Stimulated activated CD8-positive, alpha-beta memory T cell treated with anti-CD3 and anti-CD28 coated beads, Interleukin-7, amount 100 ng/mL, for 24 hours (primary cell): Measurements from ENCODE around the gene HELZ.
A peak's percentile ranks its signal among the peaks of the same experiment; 100 is the strongest.
"Not testable (repeated sequence)": the region's sequence is repeated elsewhere in the genome, so short reads cannot be mapped to it uniquely, and the experiment has no call there.

Experiments
- DNase-seq: peaks from one replicate; pipeline ENCODE4 v3.0.0-alpha.2; 2020; ENCODE audit warnings: low read depth

HELZ gene, protein sequence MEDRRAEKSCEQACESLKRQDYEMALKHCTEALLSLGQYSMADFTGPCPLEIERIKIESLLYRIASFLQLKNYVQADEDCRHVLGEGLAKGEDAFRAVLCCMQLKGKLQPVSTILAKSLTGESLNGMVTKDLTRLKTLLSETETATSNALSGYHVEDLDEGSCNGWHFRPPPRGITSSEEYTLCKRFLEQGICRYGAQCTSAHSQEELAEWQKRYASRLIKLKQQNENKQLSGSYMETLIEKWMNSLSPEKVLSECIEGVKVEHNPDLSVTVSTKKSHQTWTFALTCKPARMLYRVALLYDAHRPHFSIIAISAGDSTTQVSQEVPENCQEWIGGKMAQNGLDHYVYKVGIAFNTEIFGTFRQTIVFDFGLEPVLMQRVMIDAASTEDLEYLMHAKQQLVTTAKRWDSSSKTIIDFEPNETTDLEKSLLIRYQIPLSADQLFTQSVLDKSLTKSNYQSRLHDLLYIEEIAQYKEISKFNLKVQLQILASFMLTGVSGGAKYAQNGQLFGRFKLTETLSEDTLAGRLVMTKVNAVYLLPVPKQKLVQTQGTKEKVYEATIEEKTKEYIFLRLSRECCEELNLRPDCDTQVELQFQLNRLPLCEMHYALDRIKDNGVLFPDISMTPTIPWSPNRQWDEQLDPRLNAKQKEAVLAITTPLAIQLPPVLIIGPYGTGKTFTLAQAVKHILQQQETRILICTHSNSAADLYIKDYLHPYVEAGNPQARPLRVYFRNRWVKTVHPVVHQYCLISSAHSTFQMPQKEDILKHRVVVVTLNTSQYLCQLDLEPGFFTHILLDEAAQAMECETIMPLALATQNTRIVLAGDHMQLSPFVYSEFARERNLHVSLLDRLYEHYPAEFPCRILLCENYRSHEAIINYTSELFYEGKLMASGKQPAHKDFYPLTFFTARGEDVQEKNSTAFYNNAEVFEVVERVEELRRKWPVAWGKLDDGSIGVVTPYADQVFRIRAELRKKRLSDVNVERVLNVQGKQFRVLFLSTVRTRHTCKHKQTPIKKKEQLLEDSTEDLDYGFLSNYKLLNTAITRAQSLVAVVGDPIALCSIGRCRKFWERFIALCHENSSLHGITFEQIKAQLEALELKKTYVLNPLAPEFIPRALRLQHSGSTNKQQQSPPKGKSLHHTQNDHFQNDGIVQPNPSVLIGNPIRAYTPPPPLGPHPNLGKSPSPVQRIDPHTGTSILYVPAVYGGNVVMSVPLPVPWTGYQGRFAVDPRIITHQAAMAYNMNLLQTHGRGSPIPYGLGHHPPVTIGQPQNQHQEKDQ (N-terminal part only)

DNA sequence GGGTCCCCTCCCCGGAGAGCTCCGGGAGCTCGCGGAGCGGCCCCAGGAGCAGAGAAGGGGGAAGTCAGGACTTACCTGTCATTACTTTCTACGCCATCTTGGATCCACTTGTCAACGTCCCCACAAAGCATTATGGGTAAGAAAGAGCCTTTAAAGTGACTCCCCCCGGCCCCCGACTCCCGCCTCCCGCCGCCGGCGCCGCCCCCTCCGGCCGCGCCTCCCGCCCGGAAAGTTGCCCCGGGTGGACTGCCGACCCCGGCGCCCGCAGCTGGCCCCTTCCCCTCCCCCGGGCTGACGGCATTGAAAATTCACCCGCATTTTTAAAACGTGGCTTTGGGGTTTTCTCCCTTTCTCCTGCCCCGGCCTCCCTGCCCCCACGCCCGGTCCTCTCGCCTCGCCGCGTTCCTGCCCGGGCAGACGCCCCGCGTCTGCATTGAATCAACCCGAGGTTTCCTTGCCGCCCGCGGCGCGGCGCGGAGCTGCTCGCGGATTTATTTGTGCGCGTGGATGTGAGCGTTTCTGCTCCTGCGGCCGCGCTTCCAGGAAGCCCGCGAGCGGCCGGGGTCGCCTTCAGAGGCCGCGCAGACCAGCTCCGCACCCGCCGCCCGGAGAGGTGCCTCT, at the start of gene HELZ:
TSS of gene HELZ (minus strand) at position 124 of the 621 bp plus-strand sequence. CDS start 26,392 bp downstream, outside the sequence.
- peak; percentile 51 for DNase-seq

DNA sequence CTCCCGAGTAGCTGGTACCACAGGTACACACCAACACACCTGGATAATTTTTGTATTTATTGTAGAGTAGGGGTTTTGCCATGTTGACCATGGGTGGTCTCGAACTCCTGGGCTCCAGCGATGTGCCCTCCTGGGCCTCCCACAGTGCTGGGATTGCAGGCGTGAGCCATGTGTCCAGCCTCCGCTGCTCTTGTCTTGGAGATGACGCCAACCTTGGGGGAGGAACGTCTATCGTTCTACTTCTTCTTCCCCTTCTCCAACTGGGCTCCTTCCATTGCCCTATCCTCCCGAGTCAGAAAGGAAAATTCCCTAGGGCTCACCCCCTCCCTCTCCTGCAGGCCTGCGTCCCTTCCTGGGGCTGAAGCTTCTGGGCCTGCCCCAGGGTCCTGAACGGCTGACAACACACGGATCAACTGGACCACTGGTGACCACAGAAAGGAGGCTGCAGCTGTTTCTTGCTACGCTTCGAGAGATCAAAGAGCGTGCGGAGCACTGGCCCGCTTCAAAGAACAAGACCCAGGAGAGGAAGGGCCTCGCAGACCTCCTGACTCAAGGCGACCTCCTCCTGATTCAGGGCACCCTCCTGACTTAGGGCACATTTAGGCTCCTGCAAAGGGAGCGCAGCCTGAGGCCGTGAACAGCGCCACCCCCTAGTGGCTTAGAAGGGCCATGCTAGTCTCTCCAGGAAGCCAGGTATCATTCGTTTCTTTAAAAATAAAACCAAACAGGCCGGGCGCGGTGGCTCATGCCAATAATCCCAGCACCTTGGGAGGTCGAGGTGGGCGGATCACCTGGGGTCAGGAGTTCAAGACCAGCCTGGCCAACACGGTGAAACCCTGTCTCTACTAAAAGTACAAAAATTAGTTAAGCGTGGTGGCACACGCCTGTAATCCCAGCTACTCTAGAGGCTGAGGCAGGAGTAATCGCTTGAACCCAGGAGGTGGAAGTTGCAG, 48.5 kb upstream of the HELZ start:
- peak; percentile 28 for DNase-seq

DNA sequence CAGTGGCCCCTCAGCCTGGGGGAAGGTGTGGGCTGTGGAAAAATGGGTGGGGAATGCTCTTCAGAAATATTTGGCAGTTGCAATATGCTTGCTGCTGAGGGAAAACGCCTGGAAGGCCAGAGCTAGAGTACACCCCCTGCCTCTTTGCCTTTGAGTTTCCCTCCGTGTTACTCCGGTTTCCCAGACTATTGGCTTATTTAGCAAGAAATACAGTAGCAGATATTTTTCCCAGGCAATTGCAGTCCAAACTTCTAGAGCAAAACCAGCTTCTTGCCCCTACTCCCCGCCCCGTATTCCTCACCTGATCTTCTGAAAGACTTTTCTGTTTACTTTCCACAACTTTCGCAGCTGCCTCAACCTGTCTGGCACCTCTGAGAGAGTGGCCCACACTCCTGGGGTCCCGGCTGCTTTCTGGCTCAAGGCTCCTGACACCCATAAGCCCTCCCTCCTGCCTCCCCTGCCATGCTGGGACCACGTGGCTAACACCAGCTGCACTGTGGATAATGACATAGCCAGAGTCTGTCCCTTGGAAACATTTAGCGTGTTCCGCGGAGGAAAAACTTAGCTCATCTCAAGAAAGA, 45.8 kb upstream of the HELZ start:
- DNase-seq: no peak

DNA sequence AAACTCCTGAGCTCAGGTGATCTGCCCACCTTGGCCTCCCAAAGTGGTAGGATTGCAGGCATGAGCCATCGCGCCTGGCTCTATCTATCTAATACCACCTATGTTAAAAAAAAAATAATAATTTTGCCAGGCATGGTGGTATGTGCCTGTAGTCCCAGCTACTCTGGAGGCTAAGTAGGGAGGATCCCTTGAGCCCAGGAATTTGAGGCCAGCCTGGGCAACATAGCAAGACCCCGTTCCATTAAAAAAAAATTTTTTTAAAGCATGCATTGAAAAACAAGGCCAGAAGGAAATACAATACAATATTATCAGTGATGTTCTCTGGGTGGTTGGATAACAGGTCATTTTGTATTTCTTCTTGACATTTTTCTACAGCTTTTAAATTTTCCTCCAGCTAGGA, 45.2 kb upstream of the HELZ start:
- DNase-seq: no peak

DNA sequence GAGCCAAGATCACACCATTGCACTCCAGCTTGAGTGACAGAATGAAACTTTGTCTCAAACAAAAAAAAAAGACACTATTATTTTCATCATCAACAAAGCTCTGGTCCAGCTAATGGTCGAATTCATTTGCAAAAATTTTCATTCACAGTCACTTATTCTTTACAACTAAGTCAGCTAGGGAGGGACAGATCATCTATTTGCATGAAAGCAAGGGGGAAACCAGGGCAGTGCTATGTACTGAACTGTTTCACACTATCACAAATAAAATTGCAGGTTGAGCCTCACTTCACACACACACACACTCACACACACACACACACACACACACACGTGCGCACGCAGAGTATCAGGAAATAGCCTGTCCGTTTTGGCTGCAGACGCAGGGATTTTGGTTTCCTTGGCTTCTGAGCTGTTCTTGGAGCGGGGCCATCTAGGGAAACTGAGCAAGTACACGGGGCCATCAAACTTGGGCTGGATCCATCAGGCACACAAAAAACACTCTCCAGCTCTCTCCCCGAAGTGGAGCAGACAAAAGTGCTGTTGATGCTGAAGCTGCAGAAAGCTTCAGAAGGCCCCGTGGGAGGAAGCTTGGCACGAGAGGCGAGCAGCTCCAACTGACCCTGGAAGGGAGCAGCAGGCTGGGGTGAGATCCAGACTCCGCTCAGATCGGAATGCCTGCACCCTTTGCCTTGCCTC, 44.3 kb upstream of the HELZ start:
- DNase-seq: no peak

DNA sequence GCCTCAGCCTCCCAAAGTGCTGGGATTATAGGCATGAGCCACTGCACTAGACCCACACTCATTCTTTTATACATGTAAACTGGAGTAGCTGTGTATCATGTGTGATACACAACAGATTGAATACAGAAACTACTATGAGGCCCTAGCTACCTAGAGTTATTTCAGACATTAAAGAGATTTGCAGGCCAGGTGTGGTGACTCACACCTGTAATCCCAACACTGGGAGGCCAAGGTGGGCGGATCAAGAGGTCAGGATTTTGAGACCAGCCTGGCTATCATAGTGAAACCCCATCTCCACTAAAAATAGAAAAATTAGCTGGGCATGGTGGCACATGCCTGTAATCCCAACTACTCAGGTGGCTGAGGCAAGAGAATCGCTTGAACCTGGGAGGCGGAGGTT, 41.8 kb upstream of the HELZ start:
- DNase-seq: not testable (repeated sequence)

DNA sequence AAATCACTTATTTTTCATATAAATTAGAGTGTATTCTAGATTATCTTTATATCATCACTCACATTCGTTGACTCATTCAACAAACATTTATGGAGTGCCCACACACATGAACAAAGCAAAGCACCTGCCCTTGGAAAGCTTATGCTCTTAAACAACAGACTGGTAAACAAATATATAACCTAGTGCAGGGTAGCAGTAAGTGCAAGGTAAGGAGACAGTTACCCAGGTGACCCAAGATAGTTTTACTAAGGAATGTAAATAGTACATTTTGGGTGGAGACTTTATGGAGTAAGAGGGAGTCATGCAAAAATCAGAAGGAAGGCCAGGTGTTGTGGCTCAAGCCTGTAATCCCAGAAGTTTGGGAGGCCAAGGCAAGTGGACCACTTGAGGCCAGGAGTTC, 40.4 kb upstream of the HELZ start:
- no peak for DNase-seq

DNA sequence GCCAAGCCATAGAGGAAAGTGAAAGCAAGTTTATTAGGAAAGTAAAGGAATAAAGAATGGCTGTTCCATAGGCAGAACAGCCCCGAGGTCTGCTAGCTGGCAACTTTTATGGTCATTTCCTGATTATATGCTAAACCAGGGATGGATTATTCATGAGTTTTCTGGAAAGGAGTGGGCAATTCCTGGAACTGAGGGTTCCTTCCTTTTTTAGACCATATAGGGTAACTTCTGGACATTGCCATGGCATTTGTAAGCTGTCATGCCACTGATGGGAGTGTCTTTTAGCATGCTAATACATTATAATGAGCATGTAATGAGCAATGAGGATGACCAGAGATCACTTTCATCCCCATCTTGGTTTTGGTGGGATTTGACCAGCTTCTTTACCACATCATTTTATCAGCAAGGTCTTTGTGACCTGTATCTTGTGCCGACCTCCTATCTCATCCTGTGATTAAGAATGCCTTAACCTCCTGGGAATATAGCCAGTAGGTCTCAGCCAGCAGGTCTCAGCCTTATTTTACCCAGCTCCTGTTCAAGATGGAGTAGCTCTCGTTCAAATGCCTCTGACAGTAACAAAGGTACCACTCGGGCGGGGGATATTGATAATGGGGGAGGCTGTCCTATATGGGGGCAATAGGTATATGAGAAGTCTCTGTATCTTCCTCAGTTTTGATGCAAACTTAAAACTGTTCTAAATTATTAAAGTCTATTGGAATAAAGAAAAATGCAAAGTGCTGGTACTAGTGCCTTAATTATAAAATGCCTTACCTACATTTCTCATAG, 38.9 kb upstream of the HELZ start:
- DNase-seq: no peak

DNA sequence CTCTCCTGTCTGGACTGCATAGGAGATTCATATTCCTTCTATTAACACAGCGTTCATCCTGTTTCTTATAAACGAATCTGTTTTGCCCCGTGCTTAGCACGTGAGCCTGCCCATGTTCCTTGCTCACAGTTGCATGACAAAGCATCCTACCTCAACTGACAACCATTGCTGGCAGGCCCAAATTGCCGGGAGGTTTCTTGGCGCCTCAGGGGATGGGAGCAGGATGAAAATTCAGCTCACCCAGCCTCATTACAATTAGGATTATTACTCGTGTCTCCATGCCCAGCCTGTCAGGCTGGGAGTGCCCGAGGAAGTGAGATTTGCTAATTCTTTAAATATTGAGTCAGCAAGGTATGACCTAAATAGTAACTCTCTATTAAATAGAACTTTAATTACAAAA, 36.7 kb upstream of the HELZ start:
- no peak for DNase-seq

DNA sequence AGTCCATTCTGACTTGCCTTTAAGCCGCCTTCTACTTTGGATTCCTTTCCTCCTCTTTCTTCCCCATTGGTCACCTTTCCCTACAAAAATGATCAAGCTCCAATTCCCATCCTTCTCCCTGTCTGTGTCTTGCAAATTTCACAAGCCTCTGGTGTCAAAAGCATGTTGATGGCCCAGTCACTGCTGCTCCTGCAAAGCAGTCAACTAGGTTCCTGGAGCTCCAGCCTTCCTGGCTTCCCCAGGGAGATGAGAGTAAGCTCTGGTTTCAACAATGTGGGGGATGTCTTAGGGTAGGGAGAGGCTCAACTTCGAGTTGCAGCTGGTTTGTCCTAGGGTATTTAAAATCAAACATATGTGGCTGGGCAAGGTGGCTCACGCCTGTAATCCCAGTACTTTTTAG, 36.1 kb upstream of the HELZ start:
- DNase-seq: no peak

DNA sequence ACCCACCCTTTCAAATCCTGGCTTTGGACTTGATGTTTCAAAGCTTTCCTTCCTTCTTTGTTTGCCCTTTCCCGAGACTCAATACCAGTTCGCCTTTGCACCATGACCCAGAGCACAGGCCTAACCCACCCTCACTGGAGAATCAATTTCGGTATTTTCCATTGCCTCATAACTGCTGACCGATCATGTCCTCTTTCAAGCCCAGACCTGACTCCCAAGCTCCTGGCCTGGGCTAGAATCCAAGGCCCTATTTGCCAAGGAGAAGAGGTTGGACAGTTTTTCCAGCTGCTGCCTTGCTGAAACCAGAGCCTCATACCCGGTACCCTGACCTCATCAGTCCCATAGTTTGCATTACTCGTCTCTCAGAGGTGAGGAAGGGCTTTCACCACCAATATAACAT, 35.3 kb upstream of the HELZ start:
- no peak for DNase-seq

DNA sequence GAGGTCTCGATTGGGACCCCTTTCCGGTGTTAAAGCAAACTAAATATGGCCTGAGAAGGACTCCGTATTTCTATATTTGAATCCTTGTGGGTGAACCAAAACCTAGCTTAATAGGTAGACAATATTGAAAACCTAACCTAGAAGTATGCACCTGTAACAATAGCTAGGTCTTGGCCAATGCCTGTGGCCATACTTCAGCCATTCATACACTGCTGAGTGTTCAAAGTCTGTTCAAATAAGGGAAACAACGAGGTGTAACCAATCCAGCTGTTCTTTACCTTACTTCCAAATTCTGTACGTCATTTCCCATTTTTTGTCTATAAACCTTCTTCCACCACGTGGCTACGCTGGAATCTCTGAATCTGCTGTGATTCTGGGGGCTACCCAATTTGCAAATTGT, 34.1 kb upstream of the HELZ start:
- no peak for DNase-seq

DNA sequence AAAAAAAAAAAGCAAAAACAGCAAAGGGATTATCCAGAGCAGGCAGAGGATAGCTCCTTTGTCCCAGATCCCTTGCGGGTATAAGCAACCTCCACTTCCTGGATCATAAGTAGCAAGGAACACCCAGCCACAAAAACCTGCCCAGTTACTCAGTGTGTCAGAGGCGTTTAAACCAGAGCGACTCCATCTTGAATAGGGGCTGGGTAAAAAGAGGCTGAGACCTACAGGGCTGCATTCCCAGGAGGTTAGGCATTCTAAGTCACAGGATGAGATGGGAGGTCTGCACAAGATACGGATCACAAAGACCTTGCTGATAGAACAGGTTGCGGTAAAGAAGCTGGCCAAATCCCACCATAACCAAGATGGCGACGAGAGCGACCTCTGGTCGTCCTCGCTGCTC, 33.4 kb upstream of the HELZ start:
- DNase-seq: no peak

DNA sequence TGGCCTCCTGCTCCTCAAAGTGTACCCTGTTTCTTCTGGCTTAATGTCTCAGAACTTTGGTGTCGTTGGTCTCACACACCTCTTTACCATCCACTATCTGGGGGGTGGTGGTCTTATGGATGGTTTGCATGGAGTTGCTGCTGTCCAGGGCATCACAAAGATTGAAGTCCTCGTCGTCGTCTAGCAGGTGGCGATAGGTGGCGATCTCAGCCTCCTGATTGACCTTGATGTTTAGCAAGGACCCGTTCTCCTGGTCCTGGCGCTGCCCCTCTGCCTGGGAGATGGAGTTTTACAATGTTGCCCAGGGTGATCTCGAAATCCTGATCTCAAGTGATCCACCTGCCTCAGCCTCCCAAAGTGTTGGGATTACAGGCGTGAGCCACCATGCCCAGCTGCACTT, 31.1 kb upstream of the HELZ start:
- no peak for DNase-seq

DNA sequence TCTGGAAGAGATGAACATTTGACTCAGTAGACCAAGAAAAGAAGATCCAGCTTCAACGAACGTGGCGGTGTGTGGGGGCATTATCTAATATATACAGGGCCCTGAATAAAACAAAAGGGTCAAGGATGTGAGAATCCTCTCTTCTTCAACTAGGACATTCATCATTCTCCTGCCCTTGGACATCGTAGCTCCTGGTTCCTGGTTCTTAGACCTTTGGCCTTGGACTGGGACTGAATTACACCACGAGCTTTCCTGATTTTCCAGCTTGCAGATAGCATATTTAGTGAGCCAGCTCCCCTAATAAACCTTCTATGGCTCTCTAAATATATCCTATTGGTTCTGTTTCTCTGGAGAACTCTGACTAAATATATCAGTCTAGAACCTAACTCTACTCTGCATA, 29.5 kb upstream of the HELZ start:
- no peak for DNase-seq

DNA sequence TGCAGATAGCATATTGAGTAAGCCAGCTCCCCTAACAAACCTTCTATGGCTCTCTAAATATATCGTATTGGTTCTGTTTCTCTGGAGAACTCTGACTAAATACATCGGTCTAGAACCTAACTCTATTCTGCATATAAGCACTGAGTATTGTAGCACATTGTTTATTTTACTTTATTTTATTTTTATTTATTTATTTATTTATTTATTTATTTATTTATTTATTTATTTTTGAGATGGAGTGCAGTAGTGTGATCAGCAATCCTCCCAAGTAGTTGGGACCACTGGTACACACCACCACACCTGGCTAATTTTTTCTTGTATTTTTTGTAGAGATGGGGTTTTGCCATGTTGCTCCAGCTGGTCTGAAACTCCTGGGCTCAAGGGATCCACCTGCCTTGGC, 28.9 kb upstream of the HELZ start:
- DNase-seq: no peak

DNA sequence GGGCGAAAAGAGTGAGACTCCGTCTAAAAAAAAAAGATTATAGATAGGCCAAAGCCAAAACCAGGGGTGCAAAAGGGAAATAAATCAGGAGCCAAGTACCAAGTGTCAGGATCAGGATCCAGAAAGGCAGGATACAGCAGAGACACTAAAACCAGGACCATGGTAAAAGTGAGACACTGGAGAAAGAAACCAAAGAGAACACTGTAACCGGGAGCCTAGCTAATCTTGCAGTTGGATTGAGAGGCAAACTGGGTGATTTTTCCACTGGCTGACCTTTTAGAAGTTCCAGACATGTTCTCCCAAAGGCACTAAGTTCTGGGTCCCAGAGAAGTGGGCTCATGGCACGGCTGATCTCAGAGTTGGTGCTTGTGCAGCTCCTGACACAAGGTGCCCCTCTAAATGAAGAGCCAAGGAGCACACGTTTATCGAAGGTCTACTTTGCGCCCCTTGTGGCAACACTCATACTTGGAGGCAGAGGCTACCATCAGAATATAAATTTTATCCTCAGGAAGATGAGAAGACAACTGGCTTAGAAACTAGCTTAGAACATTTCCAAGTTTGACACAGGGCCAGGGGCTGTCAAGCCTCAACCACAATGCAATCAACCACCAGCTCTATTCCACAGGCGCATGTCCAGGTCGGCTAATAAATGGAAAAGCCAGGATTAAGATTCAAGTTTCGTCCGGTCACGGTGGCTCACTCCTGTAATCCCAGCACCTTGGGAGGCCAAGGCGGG, 27.5 kb upstream of the HELZ start:
- DNase-seq: no peak

DNA sequence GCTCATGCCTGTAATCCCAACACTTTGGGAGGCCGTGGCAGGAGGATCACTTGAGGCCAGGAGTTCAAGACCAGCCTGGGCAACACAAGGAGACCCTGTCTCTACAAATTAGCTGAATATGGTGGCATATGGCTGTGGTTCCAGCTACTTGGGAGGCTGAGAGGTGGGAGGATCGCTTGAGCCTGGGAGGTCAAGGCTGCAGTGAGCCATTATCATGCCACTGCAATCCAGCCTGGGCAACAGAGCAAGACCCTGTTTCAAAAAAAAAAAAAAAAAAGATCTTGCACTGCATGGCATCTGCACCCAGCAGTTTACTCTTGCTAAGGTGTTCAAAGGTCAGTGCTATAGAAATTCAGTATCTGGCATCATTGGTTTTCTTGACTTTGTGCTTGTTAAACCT, 26.2 kb upstream of the HELZ start:
- DNase-seq: not testable (repeated sequence)
